Stimulated activated effector memory CD8-positive, alpha-beta T cell treated with anti-CD3 and anti-CD28 coated beads, Interleukin-12 subunit alpha, Interleukin-12 subunit beta, amount 100 ng/mL, for 72 hours (primary cell): Measurements from ENCODE around the gene RALGPS1.

ENCODE experiments used
- ATAC-seq: fragments of 150-1000 bp; cut with Tn5 transposase; 2 replicates; pipeline ENCODE4 v1.10.0; 2021
- DNase-seq, 2 donors: peaks; one replicate each; pipeline ENCODE4 v3.0.0; 2021 to 2022; ENCODE audit warnings: low spot score in 2 of 2
- H3K27ac Mint-ChIP-seq: one replicate; pipeline ENCODE4 v1.8.0; 2022; ENCODE audit warnings: mild to moderate bottlenecking, mixed read lengths
- H3K36me3 Mint-ChIP-seq: one replicate; pipeline ENCODE4 v1.8.0; 2022; ENCODE audit warnings: mild to moderate bottlenecking, mixed read lengths
- H3K4me1 Mint-ChIP-seq: one replicate; pipeline ENCODE4 v1.8.0; 2022; ENCODE audit warnings: mixed read lengths
- H3K4me3 Mint-ChIP-seq: one replicate; pipeline ENCODE4 v1.8.0; 2022; ENCODE audit warnings: mild to moderate bottlenecking, mixed read lengths
- H3K9me3 Mint-ChIP-seq: one replicate; pipeline ENCODE4 v1.8.0; 2022; ENCODE audit warnings: mixed read lengths

RALGPS1 gene

GRCh38 chr9:126985870-126986498, 71.4 kb downstream of the RALGPS1 start:
- ATAC-seq = peak; percentile 85
- Mint-ChIP-seq H3K9me3 (no peaks in the 10 kb centered on the region), H3K4me1 (peaks cover 92% of the 10 kb centered on the region), H3K27ac (peak overlapping the region; percentile 89), H3K36me3 (peaks cover 8% of the 10 kb centered on the region), H3K4me3 (peak overlapping the region; percentile 55)
- DNase-seq = peak; percentile 71 to 88

- H3K4me3 Mint-ChIP-seq = peak overlapping the region; percentile 55
- no peaks in the 10 kb centered on the region for H3K9me3 Mint-ChIP-seq
- peak overlapping the region; percentile 89 for H3K27ac Mint-ChIP-seq
- H3K4me1 Mint-ChIP-seq = peaks cover 86% of the 10 kb centered on the region
- DNase-seq (no peak), ATAC-seq (peak; percentile 65)
- peaks cover 8% of the 10 kb centered on the region for H3K36me3 Mint-ChIP-seq
Observed at GRCh38 chr9:126986506-126986951, 71.9 kb downstream of the RALGPS1 start.

- peaks cover 6% of the 10 kb centered on the region for H3K9me3 Mint-ChIP-seq
- H3K4me3 Mint-ChIP-seq = no peak overlapping the region
- H3K36me3 Mint-ChIP-seq = peaks cover 8% of the 10 kb centered on the region
- H3K4me1 Mint-ChIP-seq = peaks cover 63% of the 10 kb centered on the region
- H3K27ac Mint-ChIP-seq = peak overlapping the region; percentile 56
- ATAC-seq (no peak), DNase-seq (no peak)
Observed at GRCh38 chr9:126988857-126989256, 74.3 kb downstream of the RALGPS1 start.

GRCh38 chr9:126989847-126990842, 75.6 kb downstream of the RALGPS1 start:
- H3K4me1 Mint-ChIP-seq = peaks cover 50% of the 10 kb centered on the region

GRCh38 chr9:126991183-126991582, 76.6 kb downstream of the RALGPS1 start:
- H3K4me1 Mint-ChIP-seq = peaks cover 41% of the 10 kb centered on the region
- H3K36me3 Mint-ChIP-seq = peaks cover 1% of the 10 kb centered on the region
- no peak for ATAC-seq
- no peak overlapping the region for H3K4me3 Mint-ChIP-seq
- no peak overlapping the region for H3K27ac Mint-ChIP-seq
- H3K9me3 Mint-ChIP-seq = peaks cover 6% of the 10 kb centered on the region
- DNase-seq = no peak

More at GRCh38 chr9:126989847-126990842, 75.6 kb downstream of the RALGPS1 start:
- ATAC-seq (no peak), DNase-seq (no peak)
- no peak overlapping the region for H3K4me3 Mint-ChIP-seq
- H3K9me3 Mint-ChIP-seq = peaks cover 6% of the 10 kb centered on the region
- no peak overlapping the region for H3K27ac Mint-ChIP-seq
- peaks cover 8% of the 10 kb centered on the region for H3K36me3 Mint-ChIP-seq

GRCh38 chr9:126992427-126992826, 77.8 kb downstream of the RALGPS1 start:
- Mint-ChIP-seq H3K9me3 (peaks cover 6% of the 10 kb centered on the region), H3K4me3 (no peak overlapping the region), H3K27ac (no peak overlapping the region), H3K4me1 (peaks cover 29% of the 10 kb centered on the region), H3K36me3 (no peaks in the 10 kb centered on the region)
- ATAC-seq = no peak
- no peak for DNase-seq

- Mint-ChIP-seq H3K36me3 (no peaks in the 10 kb centered on the region), H3K4me3 (no peak overlapping the region), H3K27ac (no peak overlapping the region), H3K4me1 (peaks cover 23% of the 10 kb centered on the region), H3K9me3 (no peaks in the 10 kb centered on the region)
- DNase-seq (no peak), ATAC-seq (peak; percentile 74)
Observed at GRCh38 chr9:126999315-127000068, 84.9 kb downstream of the RALGPS1 start.

GRCh38 chr9:127004946-127005769, 90.6 kb downstream of the RALGPS1 start:
- Mint-ChIP-seq H3K36me3 (no peaks in the 10 kb centered on the region), H3K27ac (no peak overlapping the region), H3K4me1 (peaks cover 36% of the 10 kb centered on the region), H3K4me3 (peak overlapping the region; percentile 30), H3K9me3 (no peaks in the 10 kb centered on the region)
- DNase-seq (peak; percentile 50 to 78), ATAC-seq (peak; percentile 100)

GRCh38 chr9:127005770-127006314, 91.3 kb downstream of the RALGPS1 start:
- Mint-ChIP-seq H3K4me3 (peak overlapping the region; percentile 30), H3K27ac (no peak overlapping the region), H3K9me3 (no peaks in the 10 kb centered on the region), H3K36me3 (no peaks in the 10 kb centered on the region), H3K4me1 (peaks cover 34% of the 10 kb centered on the region)
- DNase-seq (no peak), ATAC-seq (no peak)

- Mint-ChIP-seq H3K9me3 (no peaks in the 10 kb centered on the region), H3K27ac (peak overlapping the region; percentile 30), H3K36me3 (no peaks in the 10 kb centered on the region), H3K4me3 (no peak overlapping the region), H3K4me1 (peaks cover 34% of the 10 kb centered on the region)
- ATAC-seq (no peak), DNase-seq (no peak)
Observed at GRCh38 chr9:127007638-127008037, 93.1 kb downstream of the RALGPS1 start.

- H3K27ac Mint-ChIP-seq = peak overlapping the region; percentile 30
- H3K36me3 Mint-ChIP-seq = no peaks in the 10 kb centered on the region
- H3K4me3 Mint-ChIP-seq = no peak overlapping the region
- no peak for DNase-seq
- H3K9me3 Mint-ChIP-seq = no peaks in the 10 kb centered on the region
- peaks cover 34% of the 10 kb centered on the region for H3K4me1 Mint-ChIP-seq
- ATAC-seq = no peak
Observed at GRCh38 chr9:127008076-127008475, 93.5 kb downstream of the RALGPS1 start.

GRCh38 chr9:127011772-127012171, 97.2 kb downstream of the RALGPS1 start:
- DNase-seq (no peak), ATAC-seq (no peak)
- H3K36me3 Mint-ChIP-seq = no peaks in the 10 kb centered on the region
- no peak overlapping the region for H3K4me3 Mint-ChIP-seq
- H3K4me1 Mint-ChIP-seq = peaks cover 21% of the 10 kb centered on the region
- H3K9me3 Mint-ChIP-seq = no peaks in the 10 kb centered on the region
- H3K27ac Mint-ChIP-seq = no peak overlapping the region

GRCh38 chr9:127012250-127012649, 97.7 kb downstream of the RALGPS1 start:
- no peak for ATAC-seq
- Mint-ChIP-seq H3K36me3 (no peaks in the 10 kb centered on the region), H3K27ac (no peak overlapping the region), H3K4me3 (no peak overlapping the region), H3K4me1 (peaks cover 19% of the 10 kb centered on the region), H3K9me3 (no peaks in the 10 kb centered on the region)
- DNase-seq = no peak

- peaks cover 10% of the 10 kb centered on the region for H3K4me1 Mint-ChIP-seq
- H3K4me3 Mint-ChIP-seq = no peak overlapping the region
- H3K27ac Mint-ChIP-seq = no peak overlapping the region
- DNase-seq (no peak), ATAC-seq (peak; percentile 79)
- no peaks in the 10 kb centered on the region for H3K9me3 Mint-ChIP-seq
- no peaks in the 10 kb centered on the region for H3K36me3 Mint-ChIP-seq
Observed at GRCh38 chr9:127013597-127013996, 99.0 kb downstream of the RALGPS1 start.
